K562 (cell line): ENCODE results near the gene C16orf86. TPM values are rescaled to one million over a fixed set of nuclear protein-coding genes. Genes with fewer than 3 reads are reported as not detected.

Experiments
- ATAC-seq: fragments of 200-7000 bp; cut with Tn5 transposase; 3 replicates; pipeline ENCODE4 v1.9.1; 2020; ENCODE audit warnings: moderate library complexity
- BruUV-seq: library from RNA; stranded (reverse); fragments of 400-500 nt; replicated peaks from 2 replicates; lab custom pipeline; 2021; lab: Mats Ljungman, UMichigan
- CTCF ChIA-PET: fragments of 300-600 bp; formaldehyde crosslinking; extraction: SDS; loops from one replicate; lab custom pipeline; 2021; ENCODE audit warnings: low intra/inter-chr PET ratio; lab: Yijun Ruan, JAX
- POLR2A ChIA-PET: fragments of 300-600, 350-650 bp; sonication (Branson Sonifier 250); formaldehyde crosslinking; extraction: SDS; loops from one replicate; lab custom pipeline; 2021; ENCODE audit warnings: antibody characterized with exemption, inconsistent platforms; lab: Yijun Ruan, JAX
- DNase-seq, 4 experiments: peaks; one replicate each; pipeline versions ENCODE4 v3.0.0 to v3.0.0-alpha.2; 2011 to 2018; ENCODE audit warnings: low spot score in 3 of 4, mixed read lengths in 3 of 4; ENCODE audit errors: extremely low read depth in 1 of 4
- FAIRE-seq: peaks from 2 replicates; lab custom pipeline; 2011; peaks lifted over from hg19 to GRCh38; lab: Jason Lieb, UNC
- H2AFZ ChIP-seq: 2 replicates; pipeline ENCODE4 v1.6.0; 2011; ENCODE audit warnings: low read depth, low read length, control low read depth, inconsistent platforms
- H3K27ac ChIP-seq: fragments of 200-600 bp; 3 replicates; pipeline ENCODE4 v1.8.0; 2011; ENCODE audit warnings: low read depth, mild to moderate bottlenecking, control low read depth, inconsistent platforms, low read length, moderate library complexity, mixed read lengths; ENCODE audit errors: extremely low read depth
- H3K27me3 ChIP-seq, 2 experiments: fragments of 300-600 bp in 1 of 2; 2 replicates in 1 of 2; 3 replicates in 1 of 2; pipeline versions ENCODE4 v1.6.0 to v1.8.0; 2011; ENCODE audit warnings: inconsistent platforms in 2 of 2, low read length in 2 of 2, mild to moderate bottlenecking in 1 of 2, mixed read lengths in 1 of 2, moderate library complexity in 1 of 2; ENCODE audit not compliant: control insufficient read depth in 2 of 2, insufficient read depth in 2 of 2
- H3K36me3 ChIP-seq: fragments of 300-600 bp; 3 replicates; pipeline ENCODE4 v1.8.0; 2011; ENCODE audit warnings: mild to moderate bottlenecking, low read length, inconsistent platforms; ENCODE audit not compliant: control insufficient read depth, insufficient read depth
- H3K4me1 ChIP-seq, 2 experiments: fragments of 200-600 bp in 1 of 2; replicated peaks in 1 of 2; 2 replicates in 1 of 2; 3 replicates in 1 of 2; pipeline versions ENCODE4 v1.5.1 to v1.8.0; 2011; ENCODE audit warnings: inconsistent platforms in 2 of 2, low read length in 2 of 2, mild to moderate bottlenecking in 1 of 2, mixed read lengths in 1 of 2, moderate library complexity in 1 of 2; ENCODE audit not compliant: control insufficient read depth in 2 of 2, insufficient read depth in 2 of 2
- H3K4me2 ChIP-seq: 2 replicates; pipeline ENCODE4 v1.6.1; 2011; ENCODE audit warnings: low read length, control low read depth, inconsistent platforms, mixed read lengths; ENCODE audit not compliant: insufficient read depth
- H3K4me3 ChIP-seq: fragments of 200-600 bp; sonication (generic), shearing (Covaris generic); 2 replicates; pipeline ENCODE4 v1.5.1; 2016; ENCODE audit warnings: control low read depth, inconsistent platforms
- H3K79me2 ChIP-seq: fragments of 200-600 bp; 3 replicates; pipeline ENCODE4 v1.8.0; 2011; ENCODE audit warnings: low read length, inconsistent platforms; ENCODE audit not compliant: control insufficient read depth, insufficient read depth
- H3K9ac ChIP-seq, 2 experiments: 2 replicates each; pipeline versions ENCODE4 v1.6.0 to v1.6.1; 2011; ENCODE audit warnings: low read depth in 2 of 2, low read length in 2 of 2, control low read depth in 1 of 2, inconsistent platforms in 1 of 2, mild to moderate bottlenecking in 1 of 2, mixed read lengths in 1 of 2; ENCODE audit not compliant: insufficient read depth in 1 of 2
- H3K9me1 ChIP-seq: one replicate; pipeline ENCODE4 v1.6.0; 2011; ENCODE audit warnings: inconsistent platforms, mild to moderate bottlenecking, low read length, moderate library complexity; ENCODE audit not compliant: control insufficient read depth, insufficient read depth
- H3K9me3 ChIP-seq: replicated peaks from 2 replicates; pipeline ENCODE4 v1.5.1; 2011; ENCODE audit warnings: low read depth, low read length, inconsistent platforms; ENCODE audit not compliant: control insufficient read depth, insufficient read depth
- H4K20me1 ChIP-seq: replicated peaks from 2 replicates; pipeline ENCODE4 v1.6.1; 2011; ENCODE audit warnings: low read length, inconsistent platforms, mixed read lengths; ENCODE audit not compliant: control insufficient read depth, insufficient read depth
- CEBPB ChIP-seq: fragments of 450-650 bp; IDR thresholded peaks from 2 replicates; pipeline ENCODE4 v1.6.1; 2016; ENCODE audit warnings: missing genetic modification characterization, missing compliant biosample characterization
- CEBPG ChIP-seq, 3 experiments: fragments of 200-800 bp in 1 of 3; sonication (Bioruptor generic) in 1 of 3; sonication (generic) in 1 of 3; formaldehyde crosslinking in 1 of 3; IDR thresholded peaks in 2 of 3; conservative IDR thresholded peaks in 1 of 3; 2 replicates each; pipeline versions ENCODE4 v1.6.1 to v1.8.0; 2016 to 2022; ENCODE audit warnings: missing compliant biosample characterization in 2 of 3, missing genetic modification characterization in 2 of 3, mild to moderate bottlenecking in 1 of 3, missing genetic modification reagents in 1 of 3
- FOXK1 ChIP-seq: sonication (generic); formaldehyde crosslinking; IDR thresholded peaks from 2 replicates; pipeline ENCODE4 v1.8.0; 2022; ENCODE audit warnings: missing genetic modification reagents, mild to moderate bottlenecking, borderline replicate concordance
- ZNF764 ChIP-seq: fragments of 250-450 bp; sonication (Bioruptor Pico); IDR thresholded peaks from 2 replicates; pipeline ENCODE4 v1.4.0; 2020; ENCODE audit warnings: low read depth, mild to moderate bottlenecking, moderate library complexity
- WGBS: fragments of 100-300 bp; shearing (Covaris generic); methylation state at CpG from one replicate; pipeline ENCODE4 v1.1.6; 2016; ENCODE audit warnings: low coverage, mixed read lengths; ENCODE audit not compliant: insufficient coverage; ENCODE audit errors: missing lambda C conversion rate; 5-methylcytosine and 5-hydroxymethylcytosine counted together
- in situ Hi-C: fragments of 300-500 bp; cut with MboI; formaldehyde crosslinking; loops from 4 replicates; pipeline ENCODE4 v1.15.0; 2018; ENCODE audit warnings: inconsistent platforms, mixed read lengths
- intact Hi-C: fragments of 100-400 bp; cut with micrococcal nuclease; formaldehyde crosslinking; loops from 2 replicates; pipeline ENCODE4 v1.14.2; 2022
- polyA plus RNA-seq, 8 experiments: library from polyadenylated mRNA; depleted of rRNA in 4 of 8; stranded (reverse) in 5 of 8; unstranded in 3 of 8; fragments of >200 nt; fragmentation: Nextera tagmentation in 2 of 8; fragmentation: Illumina TruSeq in 1 of 8; extraction: Ambion mirVana in 2 of 8; extraction: Trizol in 1 of 8; gene quantifications; 2 replicates each; pipeline versions ENCODE4 v1.2.1 to v1.2.3, GENCODE V29; 2011 to 2014; ENCODE audit warnings: inconsistent platforms in 1 of 8, missing spikeins in 1 of 8
- total RNA-seq, 7 experiments: library from RNA; depleted of rRNA in 6 of 7; stranded (reverse); fragments of >200 nt in 6 of 7; fragmentation: Illumina TruSeq in 2 of 7; extraction: Trizol in 2 of 7; gene quantifications; 2 replicates each; pipeline versions ENCODE4 v1.2.1 to v1.2.3, GENCODE V29; 2011 to 2021; ENCODE audit warnings: low replicate concordance in 1 of 7

Gene C16orf86
- total and polyA plus RNA-seq, 9 of the 15 experiments (the other 6 are each of a cell fraction or from before 2014, with no cell fraction given) = 0.13 to 1.2 (median 0.27) TPM; not detected in 3

DNA sequence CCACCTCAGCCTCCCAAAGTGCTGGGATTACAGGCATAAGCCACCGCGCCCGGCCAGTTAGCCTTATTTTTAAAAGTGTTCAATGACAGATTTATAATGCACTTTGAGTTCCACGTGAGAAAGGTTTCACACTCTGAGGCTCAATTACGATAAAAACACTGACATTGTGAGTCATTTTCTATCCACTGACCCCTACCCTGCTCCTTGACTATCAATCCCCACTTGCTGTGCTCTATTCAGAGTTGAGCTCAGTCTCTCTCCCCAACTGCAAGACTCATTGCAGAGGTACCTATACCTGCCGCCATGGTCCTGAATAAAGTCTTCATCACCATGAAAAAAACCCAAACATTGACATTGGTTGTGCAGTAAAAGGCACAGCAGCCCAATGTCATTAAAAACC, 44.0 kb downstream of the C16orf86 start:
- Histone ChIP-seq H3K36me3 (no peaks in the 10 kb centered on the region), H3K27ac (no peak overlapping the region), H3K79me2 (0 out of 3 replicates have a peak, but pooled peaks cover 4% of the 10 kb centered on the region), H4K20me1 (0 out of 2 replicates have a peak, but pooled peaks cover 4% of the 10 kb centered on the region), H3K4me3 (no peak overlapping the region), H3K9me3 (no peaks in the 10 kb centered on the region), H3K4me1 (peaks cover 0 to 4% of the 10 kb centered on the region in 2 experiments; a peak in 2 of 5 replicates), H3K4me2 (no peak overlapping the region), H3K27me3 (no peaks in the 10 kb centered on the region), H3K9ac (no peak overlapping the region), H3K9me1 (no peaks in the 10 kb centered on the region), H2AFZ (no peak overlapping the region)
- BruUV-seq = no TSS peak
- in situ Hi-C loops = no loop called here
- ChIA-PET POLR2A (no interaction called here), CTCF (no interaction called here)
- 59% methylated on average over 6 of the region's 6 CpGs for WGBS
- ATAC-seq = no peak
- no peak for FAIRE-seq
- DNase-seq = no peak
- intact Hi-C loops = no loop called here
- TF ChIP-seq FOXK1 (CRISPR knock-in tag) = no peak

DNA sequence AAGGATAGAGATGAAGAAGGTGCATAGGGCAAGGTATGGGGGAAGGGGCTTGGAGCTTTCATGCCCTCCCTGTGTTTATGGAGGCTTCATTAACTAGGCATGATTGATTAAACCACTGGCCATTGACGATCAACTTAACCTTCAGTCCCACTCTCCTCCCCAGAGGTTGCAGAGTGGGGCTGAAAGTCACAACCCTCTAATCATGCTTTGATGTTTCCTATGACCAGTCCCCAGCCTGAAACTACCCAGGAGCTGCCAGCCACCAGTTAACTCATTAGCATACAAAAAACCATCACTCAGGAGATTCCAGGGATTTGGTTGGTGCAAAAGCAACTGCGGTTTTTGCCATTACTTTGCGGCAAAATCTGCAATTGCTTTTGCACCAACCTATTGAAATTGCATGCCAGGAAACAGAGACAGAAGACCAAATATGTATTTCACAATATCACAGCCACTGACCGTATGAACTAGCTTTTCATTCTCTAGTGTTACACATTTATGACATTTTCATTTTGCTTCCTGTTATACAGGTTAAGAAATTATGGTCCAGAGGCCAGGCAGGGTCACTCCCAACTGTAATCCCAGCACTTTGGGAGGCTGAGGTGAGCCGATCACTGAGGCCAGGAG, 47.1 kb downstream of the C16orf86 start:
- peaks cover 25% of the 10 kb centered on the region for H3K79me2 ChIP-seq
- ATAC-seq (no peak), DNase-seq (no peak), FAIRE-seq (no peak)
- POLR2A ChIA-PET = no interaction called here
- 0 out of 2 replicates have a peak, but pooled peaks cover 4% of the 10 kb centered on the region for H4K20me1 ChIP-seq
- H3K4me3 ChIP-seq = no peak overlapping the region
- no peak overlapping the region for H3K4me2 ChIP-seq
- H3K36me3 ChIP-seq = peaks cover 8% of the 10 kb centered on the region; the same call in 1 of the 3 replicates
- 90% methylated on average over 5 of the region's 5 CpGs for WGBS
- no peaks in the 10 kb centered on the region for H3K27me3 ChIP-seq
- no peak overlapping the region for H3K27ac ChIP-seq
- BruUV-seq = no TSS peak
- no peak overlapping the region for H3K9ac ChIP-seq
- no peaks in the 10 kb centered on the region for H3K9me3 ChIP-seq
- peaks cover 3 to 12% of the 10 kb centered on the region in 2 experiments for H3K4me1 ChIP-seq
- H3K9me1 ChIP-seq = no peaks in the 10 kb centered on the region
- no peak overlapping the region for H2AFZ ChIP-seq
- CTCF ChIA-PET = no interaction called here
- intact Hi-C loops = no loop called here
- in situ Hi-C loops = no loop called here
- TF ChIP-seq ZNF764 (CRISPR knock-in tag) (no peak), CEBPG (CRISPR knock-in tag; IDR thresholded peaks at IDR 0.05) (no peak), CEBPG (tag; conservative IDR thresholded peaks at IDR 0.05 in 1 of 2, IDR thresholded peaks at IDR 0.05 in 1 of 2) (peak in 1 of 2 experiments; percentile 15; a peak in 1 of 4 replicates), CEBPB (tag) (peak; percentile 70)
